Osteocyte (in vitro differentiated cells): ENCODE measurements around the gene RPL32. TPM values are rescaled to one million over a fixed set of nuclear protein-coding genes. Genes with fewer than 3 reads are reported as not detected.
"Not testable (repeated sequence)": the region's sequence is repeated elsewhere in the genome, so short reads cannot be mapped to it uniquely, and the experiment has no call there.

ENCODE experiments used
- DNase-seq: peaks from one replicate; pipeline ENCODE4 v3.0.0; 2021; ENCODE audit warnings: mixed read lengths; ENCODE audit not compliant: unreplicated experiment; ENCODE audit errors: extremely low spot score
- H3K27ac Mint-ChIP-seq: one replicate; pipeline ENCODE4 v1.8.0; 2021; ENCODE audit warnings: mild to moderate bottlenecking, mixed read lengths; ENCODE audit not compliant: unreplicated experiment
- H3K27me3 Mint-ChIP-seq: one replicate; pipeline ENCODE4 v1.8.0; 2021; ENCODE audit warnings: mixed read lengths; ENCODE audit not compliant: unreplicated experiment
- H3K36me3 Mint-ChIP-seq: one replicate; pipeline ENCODE4 v1.8.0; 2021; ENCODE audit warnings: mixed read lengths; ENCODE audit not compliant: unreplicated experiment
- H3K4me1 Mint-ChIP-seq: one replicate; pipeline ENCODE4 v1.8.0; 2021; ENCODE audit warnings: mixed read lengths; ENCODE audit not compliant: unreplicated experiment
- H3K4me3 Mint-ChIP-seq: one replicate; pipeline ENCODE4 v1.8.0; 2021; ENCODE audit warnings: mild to moderate bottlenecking, moderate library complexity, mixed read lengths; ENCODE audit not compliant: unreplicated experiment
- H3K9me3 Mint-ChIP-seq: one replicate; pipeline ENCODE4 v1.8.0; 2021; ENCODE audit warnings: mixed read lengths; ENCODE audit not compliant: unreplicated experiment
- CTCF ChIP-seq: fragments of 200-600 bp; sonication (generic); IDR thresholded peaks from 2 replicates; pipeline ENCODE4 v1.5.0; 2021; ENCODE audit warnings: antibody characterized with exemption, mild to moderate bottlenecking, moderate library complexity
- total RNA-seq: library from RNA; stranded (reverse); gene quantifications from 2 replicates; pipeline ENCODE4 v1.2.1, GENCODE V29; 2021

Gene RPL32
- total RNA-seq, 1 donor from 2014 or later = 1,247 TPM

- peaks cover 38% of the 10 kb centered on the region for H3K27me3 Mint-ChIP-seq
- H3K4me3 Mint-ChIP-seq = no peak overlapping the region
- no peak overlapping the region for H3K27ac Mint-ChIP-seq
- H3K9me3 Mint-ChIP-seq = no peaks in the 10 kb centered on the region
- DNase-seq = no peak
- H3K36me3 Mint-ChIP-seq = no peaks in the 10 kb centered on the region
- no peaks in the 10 kb centered on the region for H3K4me1 Mint-ChIP-seq
- no peak for TF ChIP-seq CTCF
These were observed 13.2 kb upstream of the RPL32 start for GRCh38 chr3:12854565-12854964.

- peaks cover 38% of the 10 kb centered on the region for H3K27me3 Mint-ChIP-seq
- not testable (repeated sequence) for H3K4me3 Mint-ChIP-seq, H3K36me3 Mint-ChIP-seq, DNase-seq, H3K9me3 Mint-ChIP-seq, H3K27ac Mint-ChIP-seq, H3K4me1 Mint-ChIP-seq
These were observed 12.5 kb upstream of the RPL32 start for GRCh38 chr3:12853847-12854246.

GRCh38 chr3:12852201-12852600 is 10.8 kb upstream of the RPL32 start:
- Mint-ChIP-seq H3K27me3 (peaks cover 33% of the 10 kb centered on the region), H3K9me3 (no peaks in the 10 kb centered on the region), H3K36me3 (no peaks in the 10 kb centered on the region), H3K27ac (no peak overlapping the region), H3K4me1 (no peaks in the 10 kb centered on the region), H3K4me3 (no peak overlapping the region)
- no peak for TF ChIP-seq CTCF
- DNase-seq = no peak

GRCh38 chr3:12845811-12846210 is 4.4 kb upstream of the RPL32 start:
- TF ChIP-seq CTCF = no peak
- H3K4me3 Mint-ChIP-seq = no peak overlapping the region
- no peaks in the 10 kb centered on the region for H3K27me3 Mint-ChIP-seq
- H3K4me1 Mint-ChIP-seq = peaks cover 8% of the 10 kb centered on the region
- no peaks in the 10 kb centered on the region for H3K9me3 Mint-ChIP-seq
- DNase-seq = no peak
- H3K36me3 Mint-ChIP-seq = no peaks in the 10 kb centered on the region
- H3K27ac Mint-ChIP-seq = no peak overlapping the region

- Mint-ChIP-seq H3K4me1 (peaks cover 40% of the 10 kb centered on the region), H3K9me3 (no peaks in the 10 kb centered on the region), H3K27ac (no peak overlapping the region), H3K27me3 (no peaks in the 10 kb centered on the region), H3K4me3 (no peak overlapping the region), H3K36me3 (peaks cover 20% of the 10 kb centered on the region)
- DNase-seq = no peak
- no peak for TF ChIP-seq CTCF
These were observed 1.1 kb upstream of the RPL32 start for GRCh38 chr3:12842469-12842868.

- H3K27ac Mint-ChIP-seq = peak overlapping the region; percentile 99
- DNase-seq = no peak
- peak overlapping the region; percentile 92 for H3K4me3 Mint-ChIP-seq
- peak; percentile 33 for TF ChIP-seq CTCF
- no peaks in the 10 kb centered on the region for H3K9me3 Mint-ChIP-seq
- no peaks in the 10 kb centered on the region for H3K27me3 Mint-ChIP-seq
- H3K4me1 Mint-ChIP-seq = peaks cover 45% of the 10 kb centered on the region
- H3K36me3 Mint-ChIP-seq = peaks cover 25% of the 10 kb centered on the region
These were observed 584 bp upstream of the RPL32 start for GRCh38 chr3:12841970-12842328.
